GM18511 (cell line): Measurements from ENCODE around the gene ALG6.

Experiments
- ATAC-seq: cut with Tn5 transposase; IDR thresholded peaks from one replicate; pipeline ENCODE4 v1.9.1; 2021; ENCODE audit warnings: mild to moderate bottlenecking, moderate library complexity; ENCODE audit not compliant: unreplicated experiment

ALG6 gene

GRCh38 chr1:63367215-63368103, at the start of gene ALG6:
TSS of gene ALG6 (plus strand) at chr1:63367627. CDS start at chr1:63370978, 3,351 bp downstream.
- ATAC-seq: peak; percentile 92

- ATAC-seq: no peak
Measured at GRCh38 chr1:63317817-63318152, 49.6 kb upstream of the ALG6 start.

GRCh38 chr1:63318201-63318979, 49.0 kb upstream of the ALG6 start:
- no peak for ATAC-seq

GRCh38 chr1:63319046-63320021, 48.1 kb upstream of the ALG6 start:
- ATAC-seq: no peak

GRCh38 chr1:63320022-63320721, 47.3 kb upstream of the ALG6 start:
- no peak for ATAC-seq

GRCh38 chr1:63321066-63321784, 46.2 kb upstream of the ALG6 start:
- no peak for ATAC-seq

- no peak for ATAC-seq
Measured at GRCh38 chr1:63321785-63322113, 45.7 kb upstream of the ALG6 start.

- ATAC-seq: no peak
Measured at GRCh38 chr1:63322114-63322943, 45.1 kb upstream of the ALG6 start, which contains the start of gene FOXD3. TSS of gene FOXD3 (plus strand) at chr1:63322567. CDS start at chr1:63323059, 492 bp downstream.

- ATAC-seq: no peak
Measured at GRCh38 chr1:63322944-63323864, 44.2 kb upstream of the ALG6 start.

- no peak for ATAC-seq
Measured at GRCh38 chr1:63323865-63324778, 43.3 kb upstream of the ALG6 start.

- no peak for ATAC-seq
Measured at GRCh38 chr1:63324779-63325119, 42.7 kb upstream of the ALG6 start.

GRCh38 chr1:63325279-63325985, 42.0 kb upstream of the ALG6 start:
- no peak for ATAC-seq

- no peak for ATAC-seq
Measured at GRCh38 chr1:63326106-63326472, 41.3 kb upstream of the ALG6 start.

GRCh38 chr1:63326473-63327380, 40.7 kb upstream of the ALG6 start:
- ATAC-seq: no peak

GRCh38 chr1:63327417-63328054, 39.9 kb upstream of the ALG6 start:
- ATAC-seq: no peak
